Measurements from ENCODE around the gene ZFYVE28.

Gene ZFYVE28

DNA sequence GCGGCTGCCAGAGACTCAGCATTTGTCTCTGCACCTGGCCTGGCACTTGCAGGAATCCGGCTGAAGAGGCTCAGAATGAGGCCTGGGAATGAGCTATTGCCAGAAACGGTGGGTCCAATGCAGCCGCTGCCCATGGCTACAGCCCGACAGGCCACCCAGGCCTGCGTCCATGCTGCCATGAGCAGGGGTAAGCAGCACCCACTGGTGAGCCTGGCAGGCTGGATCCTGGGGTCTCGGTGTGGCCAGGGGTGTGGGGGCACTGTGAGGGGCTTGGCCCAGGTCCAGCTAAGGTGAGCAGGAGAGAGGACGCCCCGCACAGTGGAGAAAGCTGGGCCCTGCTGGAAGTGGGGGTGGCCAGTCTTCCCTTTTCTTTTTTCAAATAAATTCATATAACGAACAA is 96.2 kb downstream of the ZFYVE28 start:
- TF ChIP-seq, protein P1, sequence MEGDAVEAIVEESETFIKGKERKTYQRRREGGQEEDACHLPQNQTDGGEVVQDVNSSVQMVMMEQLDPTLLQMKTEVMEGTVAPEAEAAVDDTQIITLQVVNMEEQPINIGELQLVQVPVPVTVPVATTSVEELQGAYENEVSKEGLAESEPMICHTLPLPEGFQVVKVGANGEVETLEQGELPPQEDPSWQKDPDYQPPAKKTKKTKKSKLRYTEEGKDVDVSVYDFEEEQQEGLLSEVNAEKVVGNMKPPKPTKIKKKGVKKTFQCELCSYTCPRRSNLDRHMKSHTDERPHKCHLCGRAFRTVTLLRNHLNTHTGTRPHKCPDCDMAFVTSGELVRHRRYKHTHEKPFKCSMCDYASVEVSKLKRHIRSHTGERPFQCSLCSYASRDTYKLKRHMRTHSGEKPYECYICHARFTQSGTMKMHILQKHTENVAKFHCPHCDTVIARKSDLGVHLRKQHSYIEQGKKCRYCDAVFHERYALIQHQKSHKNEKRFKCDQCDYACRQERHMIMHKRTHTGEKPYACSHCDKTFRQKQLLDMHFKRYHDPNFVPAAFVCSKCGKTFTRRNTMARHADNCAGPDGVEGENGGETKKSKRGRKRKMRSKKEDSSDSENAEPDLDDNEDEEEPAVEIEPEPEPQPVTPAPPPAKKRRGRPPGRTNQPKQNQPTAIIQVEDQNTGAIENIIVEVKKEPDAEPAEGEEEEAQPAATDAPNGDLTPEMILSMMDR (IDR thresholded peaks at IDR 0.05; ENCODE audit: control extremely low read depth, extremely low read depth, low read depth, missing control alignments) = no peak
- POLR2A ChIA-PET = no interaction called here
- CTCF ChIA-PET = no interaction called here
- no peak for DNase-seq (ENCODE audit: extremely low spot score)

DNA sequence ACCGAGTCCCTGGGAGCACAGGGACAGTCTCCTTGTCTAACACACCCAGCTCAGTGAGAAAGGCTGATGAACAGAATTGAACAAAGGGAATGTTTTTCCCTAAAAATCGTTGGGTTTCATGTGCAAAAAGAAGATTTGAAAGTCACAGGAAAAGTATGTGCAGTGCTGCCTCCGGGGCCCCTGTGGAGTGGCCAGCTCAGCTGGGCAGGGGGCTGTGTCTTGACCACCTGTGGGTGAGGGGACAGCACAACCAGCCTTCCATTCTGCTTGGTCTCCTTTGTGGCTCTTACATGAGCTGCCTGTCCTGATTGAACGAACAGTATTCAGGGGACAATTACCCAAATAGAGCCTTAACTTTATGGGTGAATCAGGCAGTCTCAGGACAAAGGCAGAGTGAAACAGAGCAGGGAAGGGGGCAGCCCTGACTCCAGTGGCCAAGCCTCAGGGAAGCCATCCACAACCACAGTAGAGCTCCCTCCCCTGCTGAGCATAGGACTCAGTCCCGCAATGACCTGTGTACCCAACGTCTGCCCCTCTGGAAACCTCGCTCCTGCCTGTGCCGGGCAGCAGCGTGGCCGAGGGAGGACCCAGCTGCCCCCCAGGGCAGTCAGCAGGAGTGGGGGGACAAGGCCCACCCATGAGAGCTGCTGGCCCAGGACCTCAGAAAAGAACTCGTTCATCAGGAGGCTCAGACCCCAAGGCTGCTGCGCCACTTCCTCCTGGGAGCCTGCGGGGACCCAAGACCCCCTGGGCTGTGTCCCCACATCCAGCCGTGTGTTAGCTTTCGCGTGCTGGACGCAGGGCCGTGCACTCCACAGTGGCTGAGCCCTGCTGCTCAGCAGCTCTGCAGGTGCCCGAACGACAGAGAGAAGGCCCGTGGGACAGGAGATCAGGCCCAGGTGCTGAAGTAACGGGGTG is 96.9 kb downstream of the ZFYVE28 start:
- POLR2A ChIA-PET = no interaction called here
- CTCF ChIA-PET = interaction anchor here (1.0 kb wide), 1 partner anchor 16 kb away, joined by 3 read pairs; no protein-coding TSS in a partner anchor
- no peak for DNase-seq (ENCODE audit: extremely low spot score)
- TF ChIP-seq, protein P1 (IDR thresholded peaks at IDR 0.05; ENCODE audit: control extremely low read depth, extremely low read depth, low read depth, missing control alignments) = no peak

DNA sequence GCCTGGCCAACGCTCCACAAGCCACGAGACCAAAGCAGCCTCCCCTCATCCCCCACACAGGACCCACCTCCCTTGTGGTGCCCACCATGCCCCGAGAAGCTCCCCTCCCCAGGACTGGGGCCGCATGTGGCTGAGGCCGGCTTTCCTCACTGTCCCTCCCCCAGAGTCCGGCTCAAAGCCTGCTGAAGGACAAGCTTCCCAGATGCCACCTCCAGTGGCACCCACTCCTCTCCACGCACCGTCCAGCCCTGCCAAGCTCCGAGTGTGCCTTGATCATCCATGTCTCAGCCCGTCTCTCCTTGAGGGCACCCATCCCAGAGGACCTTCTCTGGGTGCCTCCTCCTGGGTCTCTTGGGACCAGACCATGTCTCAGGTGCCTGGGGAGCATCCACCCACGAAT is 97.7 kb downstream of the ZFYVE28 start:
- POLR2A ChIA-PET = no interaction called here
- TF ChIP-seq, protein P1 (IDR thresholded peaks at IDR 0.05; ENCODE audit: control extremely low read depth, extremely low read depth, low read depth, missing control alignments) = no peak
- CTCF ChIA-PET = interaction anchor here (1.0 kb wide), 1 partner anchor 17 kb away, joined by 3 read pairs; no protein-coding TSS in a partner anchor
- DNase-seq (ENCODE audit: extremely low spot score) = no peak

DNA sequence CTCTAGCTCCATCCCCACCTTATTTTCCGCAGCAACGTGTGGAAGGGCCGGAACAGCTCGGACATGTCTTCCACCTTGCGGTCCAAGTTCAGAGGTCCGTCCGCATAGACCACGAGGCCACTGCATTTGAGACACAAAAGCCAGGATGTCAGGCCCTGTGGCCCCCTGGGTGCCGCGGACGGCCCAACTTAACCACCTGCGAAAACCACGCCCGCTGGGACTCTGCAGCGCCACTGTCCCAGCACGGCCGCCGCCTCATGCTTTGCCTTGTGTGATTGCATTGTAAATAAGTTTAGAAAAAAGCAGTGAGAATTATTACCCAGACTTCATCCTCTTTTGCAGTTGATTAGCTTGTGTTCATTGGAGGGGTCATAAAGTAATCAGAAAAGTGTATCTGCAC is 98.3 kb downstream of the ZFYVE28 start:
- TF ChIP-seq, protein P1 (IDR thresholded peaks at IDR 0.05; ENCODE audit: control extremely low read depth, extremely low read depth, low read depth, missing control alignments) = no peak
- ChIA-PET POLR2A (no interaction called here), CTCF (interaction anchor here (1.0 kb wide), 1 partner anchor 18 kb away, joined by 3 read pairs; no protein-coding TSS in a partner anchor)
- no peak for DNase-seq (ENCODE audit: extremely low spot score)

DNA sequence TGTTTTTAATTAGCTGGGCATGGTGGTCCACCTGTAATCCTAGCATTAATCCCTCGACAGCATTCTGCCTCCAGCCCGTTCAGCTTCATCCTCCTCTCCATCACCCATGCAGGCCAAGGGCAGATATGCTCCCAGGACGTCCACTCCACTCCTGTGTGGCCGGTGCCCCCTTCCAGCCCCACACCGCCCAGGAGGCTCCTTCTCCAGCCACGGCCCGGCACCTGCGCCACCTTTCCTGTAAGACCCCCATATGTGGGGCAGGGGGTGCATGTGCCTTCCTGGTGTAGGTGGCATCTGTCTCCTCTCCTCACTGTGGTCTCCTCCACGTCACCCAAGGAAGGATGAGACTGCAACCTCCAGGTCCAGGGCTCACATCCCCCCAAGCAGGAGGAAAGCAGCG is 99.6 kb downstream of the ZFYVE28 start:
- TF ChIP-seq, protein P1 (IDR thresholded peaks at IDR 0.05; ENCODE audit: control extremely low read depth, extremely low read depth, low read depth, missing control alignments) = no peak
- DNase-seq (ENCODE audit: extremely low spot score) = peak; percentile 9
- ChIA-PET CTCF (no interaction called here), POLR2A (no interaction called here)

DNA sequence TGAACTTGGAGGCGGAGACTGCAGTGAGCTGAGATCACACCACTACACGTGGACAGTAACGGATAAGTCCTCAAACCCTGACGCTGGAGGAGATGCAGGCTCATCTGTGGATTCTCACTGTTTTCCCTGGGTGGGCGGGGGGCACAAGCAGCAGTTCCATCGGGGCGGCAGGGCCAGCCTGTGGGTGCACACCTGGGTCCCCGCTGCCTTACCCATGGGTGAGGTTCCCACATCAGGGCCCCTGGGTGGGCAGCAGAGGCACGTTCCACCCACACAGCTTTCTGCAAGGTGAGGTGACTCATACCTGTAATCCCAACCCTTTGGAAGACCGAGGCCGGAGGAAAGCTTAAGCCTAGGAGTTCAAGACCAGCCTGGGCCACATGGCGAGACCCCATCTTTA is 100.0 kb downstream of the ZFYVE28 start:
- CTCF ChIA-PET = no interaction called here
- POLR2A ChIA-PET = no interaction called here
- DNase-seq (ENCODE audit: extremely low spot score) = no peak
- TF ChIP-seq, protein P1 (IDR thresholded peaks at IDR 0.05; ENCODE audit: control extremely low read depth, extremely low read depth, low read depth, missing control alignments) = no peak
